Liver (tissue), 9 donors: ENCODE data around the gene FAM83E. TPM values are rescaled to one million over a fixed set of nuclear protein-coding genes. Genes with fewer than 3 reads are reported as not detected.
"Not testable (repeated sequence)": the region's sequence is repeated elsewhere in the genome, so short reads cannot be mapped to it uniquely, and the experiment has no call there.

Source experiments
- DNase-seq: peaks from one replicate; pipeline ENCODE4 v3.0.0-alpha.2; 2017; ENCODE audit warnings: low spot score
- H3K27ac ChIP-seq, 2 donors: one replicate each; pipeline ENCODE4 v1.7.0; 2013; ENCODE audit warnings: inconsistent platforms in 2 of 2, low read length in 2 of 2, control low read depth in 1 of 2, low read depth in 1 of 2, mild to moderate bottlenecking in 1 of 2
- H3K27me3 ChIP-seq, 4 donors: one replicate each; pipeline versions ENCODE4 v1.6.1 to v1.7.0; 2013; ENCODE audit warnings: low read length in 3 of 4, inconsistent platforms in 1 of 4, mild to moderate bottlenecking in 1 of 4, moderate library complexity in 1 of 4; ENCODE audit not compliant: control insufficient read depth in 4 of 4, insufficient read depth in 4 of 4
- H3K36me3 ChIP-seq, 4 donors: one replicate each; pipeline versions ENCODE4 v1.6.1 to v1.7.0; 2013; ENCODE audit warnings: low read length in 3 of 4, mild to moderate bottlenecking in 3 of 4, low read depth in 1 of 4, moderate library complexity in 1 of 4; ENCODE audit not compliant: control insufficient read depth in 4 of 4, insufficient read depth in 3 of 4
- H3K4me1 ChIP-seq, 4 donors: one replicate each; pipeline versions ENCODE4 v1.6.1 to v1.7.0; 2013; ENCODE audit warnings: low read length in 3 of 4, mild to moderate bottlenecking in 3 of 4, moderate library complexity in 1 of 4; ENCODE audit not compliant: control insufficient read depth in 4 of 4, insufficient read depth in 4 of 4
- H3K4me3 ChIP-seq, 3 donors: one replicate each; pipeline versions ENCODE4 v1.6.1 to v1.7.0; 2013; ENCODE audit warnings: low read length in 3 of 3, control low read depth in 1 of 3, low read depth in 1 of 3, mild to moderate bottlenecking in 1 of 3
- H3K9ac ChIP-seq, 2 donors: one replicate each; pipeline ENCODE4 v1.7.0; 2013; ENCODE audit warnings: low read length in 2 of 2, mild to moderate bottlenecking in 2 of 2, moderate library complexity in 2 of 2, control low read depth in 1 of 2, low read depth in 1 of 2
- H3K9me3 ChIP-seq, 4 donors: one replicate each; pipeline versions ENCODE4 v1.6.1 to v1.7.0; 2013; ENCODE audit warnings: low read length in 3 of 4; ENCODE audit not compliant: control insufficient read depth in 4 of 4
- EGR1 ChIP-seq, 2 donors: IDR thresholded peaks; 2 replicates each; pipeline ENCODE4 v1.6.1; 2016 to 2018; ENCODE audit warnings: antibody characterized with exemption in 2 of 2, low read depth in 2 of 2
- FOXA1 ChIP-seq: IDR thresholded peaks from 2 replicates; pipeline ENCODE4 v1.6.1; 2016; ENCODE audit warnings: antibody characterized with exemption
- FOXA2 ChIP-seq: IDR thresholded peaks from 2 replicates; pipeline ENCODE4 v1.6.1; 2016; ENCODE audit warnings: antibody characterized with exemption
- GABPA ChIP-seq, 2 donors: IDR thresholded peaks in 1 of 2; conservative IDR thresholded peaks in 1 of 2; 2 replicates each; pipeline ENCODE4 v1.6.1; 2016; ENCODE audit warnings: antibody characterized with exemption in 2 of 2, mild to moderate bottlenecking in 1 of 2, moderate library complexity in 1 of 2
- HNF4G ChIP-seq: IDR thresholded peaks from 2 replicates; pipeline ENCODE4 v1.6.1; 2016; ENCODE audit warnings: antibody characterized with exemption
- JUND ChIP-seq, 2 donors: IDR thresholded peaks; 2 replicates each; pipeline ENCODE4 v1.6.1; 2016; ENCODE audit warnings: antibody characterized with exemption in 2 of 2
- NR2F2 ChIP-seq: IDR thresholded peaks from 2 replicates; pipeline ENCODE4 v1.6.1; 2016; ENCODE audit warnings: antibody characterized with exemption
- RAD21 ChIP-seq, 2 donors: IDR thresholded peaks; 2 replicates each; pipeline ENCODE4 v1.6.1; 2016; ENCODE audit warnings: antibody characterized with exemption in 2 of 2, mild to moderate bottlenecking in 2 of 2
- RXRA ChIP-seq, 2 donors: IDR thresholded peaks; 2 replicates each; pipeline ENCODE4 v1.6.1; 2017 to 2018; ENCODE audit warnings: antibody characterized with exemption in 2 of 2, mild to moderate bottlenecking in 1 of 2
- SP1 ChIP-seq: IDR thresholded peaks from 2 replicates; pipeline ENCODE4 v1.6.1; 2018; ENCODE audit warnings: antibody characterized with exemption, mild to moderate bottlenecking
- TAF1 ChIP-seq: conservative IDR thresholded peaks from 2 replicates; pipeline ENCODE4 v1.6.1; 2016; ENCODE audit warnings: antibody characterized with exemption, mild to moderate bottlenecking
- YY1 ChIP-seq: IDR thresholded peaks from 2 replicates; pipeline ENCODE4 v1.6.1; 2016; ENCODE audit warnings: antibody characterized with exemption, mild to moderate bottlenecking
- WGBS: extraction: QIAGEN DNeasy Blood & Tissue Kit; methylation state at CpG from one replicate; pipeline ENCODE4 v1.1.7; 2013; 5-methylcytosine and 5-hydroxymethylcytosine counted together
- polyA plus RNA-seq, 2 donors: library from polyadenylated mRNA; stranded (reverse) in 1 of 2; unstranded in 1 of 2; fragments of 200-250 nt in 1 of 2; fragments of >200 nt in 1 of 2; fragmentation: Nextera tagmentation in 1 of 2; extraction: Ambion mirVana in 1 of 2; gene quantifications; one replicate each; pipeline versions ENCODE4 v1.2.1 to v1.2.3, GENCODE V29; 2013 to 2015
- total RNA-seq, 2 donors: library from RNA; depleted of rRNA; stranded (reverse); fragments of >200 nt; gene quantifications; one replicate each; pipeline ENCODE4 v1.2.3, GENCODE V29; 2014
- TF ChIP-seq, protein P1 (sequence below): IDR thresholded peaks from 2 replicates; pipeline ENCODE4 v1.6.1; 2016; ENCODE audit warnings: antibody characterized with exemption
- TF ChIP-seq, protein P2 (sequence below): IDR thresholded peaks from 2 replicates; pipeline ENCODE4 v1.6.1; 2016; ENCODE audit warnings: antibody characterized with exemption, mild to moderate bottlenecking
- TF ChIP-seq, protein P3 (sequence below): IDR thresholded peaks from 2 replicates; pipeline ENCODE4 v1.6.1; 2016; ENCODE audit warnings: antibody characterized with exemption
- donor health status: healthy.
- donor health status: healthy.
- donor health status: healthy.
- donor health status: healthy.
- donor health status: healthy.

The FAM83E gene
- total and polyA plus RNA-seq, 4 donors: 0.20 to 0.42 (median 0.33) TPM; not detected in 1

DNA sequence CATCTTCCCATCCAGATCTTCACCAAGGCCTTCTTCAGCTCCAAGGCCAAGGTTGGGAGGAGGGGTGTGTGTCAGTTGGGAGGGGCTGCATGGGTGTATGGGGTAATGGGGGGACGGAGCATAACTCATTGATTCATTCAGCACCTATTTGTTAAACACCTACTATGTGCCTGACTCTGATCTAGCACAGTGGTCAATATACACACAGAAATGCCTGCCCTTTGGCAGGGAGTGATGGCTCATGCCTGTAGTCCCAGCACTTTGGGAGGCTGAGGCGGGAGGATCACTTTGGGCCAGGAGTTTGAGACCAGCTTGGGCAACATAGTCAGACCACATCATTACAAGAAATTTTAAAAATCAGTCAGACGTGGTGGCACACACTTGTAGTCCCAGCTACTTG is 27.5 kb downstream of the FAM83E start (continued):
- TF ChIP-seq, protein P1, sequence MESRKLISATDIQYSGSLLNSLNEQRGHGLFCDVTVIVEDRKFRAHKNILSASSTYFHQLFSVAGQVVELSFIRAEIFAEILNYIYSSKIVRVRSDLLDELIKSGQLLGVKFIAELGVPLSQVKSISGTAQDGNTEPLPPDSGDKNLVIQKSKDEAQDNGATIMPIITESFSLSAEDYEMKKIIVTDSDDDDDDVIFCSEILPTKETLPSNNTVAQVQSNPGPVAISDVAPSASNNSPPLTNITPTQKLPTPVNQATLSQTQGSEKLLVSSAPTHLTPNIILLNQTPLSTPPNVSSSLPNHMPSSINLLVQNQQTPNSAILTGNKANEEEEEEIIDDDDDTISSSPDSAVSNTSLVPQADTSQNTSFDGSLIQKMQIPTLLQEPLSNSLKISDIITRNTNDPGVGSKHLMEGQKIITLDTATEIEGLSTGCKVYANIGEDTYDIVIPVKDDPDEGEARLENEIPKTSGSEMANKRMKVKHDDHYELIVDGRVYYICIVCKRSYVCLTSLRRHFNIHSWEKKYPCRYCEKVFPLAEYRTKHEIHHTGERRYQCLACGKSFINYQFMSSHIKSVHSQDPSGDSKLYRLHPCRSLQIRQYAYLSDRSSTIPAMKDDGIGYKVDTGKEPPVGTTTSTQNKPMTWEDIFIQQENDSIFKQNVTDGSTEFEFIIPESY: no peak
- TF ChIP-seq GABPA (IDR thresholded peaks at IDR 0.05 in 1 of 2, conservative IDR thresholded peaks at IDR 0.05 in 1 of 2): no peak
- no peak for TF ChIP-seq NR2F2

DNA sequence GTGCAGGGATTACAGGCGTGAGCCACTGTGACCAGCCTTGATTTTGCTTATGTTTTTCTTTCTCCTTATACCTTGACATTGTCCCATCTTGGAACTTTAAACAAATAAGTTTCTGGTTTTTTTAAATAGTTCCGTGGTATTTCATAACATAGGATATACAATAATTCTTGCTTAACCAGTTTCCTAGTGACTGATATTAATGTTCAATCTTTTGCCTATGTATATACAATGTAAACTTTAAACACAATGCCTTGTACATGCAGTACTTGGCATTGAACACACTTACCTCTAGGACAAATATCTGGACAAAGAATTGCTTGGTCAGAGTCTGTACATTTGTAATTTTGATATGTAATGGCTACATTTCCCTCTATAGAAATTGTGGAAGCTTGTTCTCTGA is 32.7 kb downstream of the FAM83E start:
- no peak overlapping the region for H3K27ac ChIP-seq
- H3K9ac ChIP-seq: no peak overlapping the region
- DNase-seq: no peak
- no peak for TF ChIP-seq YY1
- H3K36me3 ChIP-seq: no peaks in the 10 kb centered on the region
- WGBS: 73% methylated on average over 2 of the region's 2 CpGs
- H3K27me3 ChIP-seq: no peaks in the 10 kb centered on the region
- peaks cover 0 to 6% (median 3%) of the 10 kb centered on the region in 4 donors for H3K4me1 ChIP-seq
- no peaks in the 10 kb centered on the region for H3K9me3 ChIP-seq
- H3K4me3 ChIP-seq: no peak overlapping the region

DNA sequence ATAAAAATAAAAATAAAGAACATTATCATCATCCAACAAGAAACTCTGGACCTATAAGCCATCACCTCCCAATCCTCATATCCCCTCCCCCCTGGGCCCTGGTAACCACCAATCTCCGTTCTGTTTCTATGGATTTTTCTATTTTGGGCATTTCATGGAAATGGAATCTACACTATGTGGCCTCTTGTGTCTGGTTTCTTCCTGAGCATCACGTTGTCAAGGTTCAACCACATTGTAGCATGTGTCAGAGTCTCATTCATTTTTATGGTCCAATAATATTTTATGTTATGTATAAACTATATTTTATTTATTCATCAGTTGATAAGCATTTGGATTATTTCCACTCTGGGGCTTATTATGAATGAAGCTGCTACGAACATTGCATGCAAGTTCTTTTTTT is 36.0 kb downstream of the FAM83E start:
- H3K27ac ChIP-seq: no peak overlapping the region
- no peaks in the 10 kb centered on the region for H3K27me3 ChIP-seq
- no peak overlapping the region for H3K4me3 ChIP-seq
- TF ChIP-seq FOXA2: no peak
- TF ChIP-seq RXRA (IDR thresholded peaks at IDR 0.05): no peak
- TF ChIP-seq, protein P2, sequence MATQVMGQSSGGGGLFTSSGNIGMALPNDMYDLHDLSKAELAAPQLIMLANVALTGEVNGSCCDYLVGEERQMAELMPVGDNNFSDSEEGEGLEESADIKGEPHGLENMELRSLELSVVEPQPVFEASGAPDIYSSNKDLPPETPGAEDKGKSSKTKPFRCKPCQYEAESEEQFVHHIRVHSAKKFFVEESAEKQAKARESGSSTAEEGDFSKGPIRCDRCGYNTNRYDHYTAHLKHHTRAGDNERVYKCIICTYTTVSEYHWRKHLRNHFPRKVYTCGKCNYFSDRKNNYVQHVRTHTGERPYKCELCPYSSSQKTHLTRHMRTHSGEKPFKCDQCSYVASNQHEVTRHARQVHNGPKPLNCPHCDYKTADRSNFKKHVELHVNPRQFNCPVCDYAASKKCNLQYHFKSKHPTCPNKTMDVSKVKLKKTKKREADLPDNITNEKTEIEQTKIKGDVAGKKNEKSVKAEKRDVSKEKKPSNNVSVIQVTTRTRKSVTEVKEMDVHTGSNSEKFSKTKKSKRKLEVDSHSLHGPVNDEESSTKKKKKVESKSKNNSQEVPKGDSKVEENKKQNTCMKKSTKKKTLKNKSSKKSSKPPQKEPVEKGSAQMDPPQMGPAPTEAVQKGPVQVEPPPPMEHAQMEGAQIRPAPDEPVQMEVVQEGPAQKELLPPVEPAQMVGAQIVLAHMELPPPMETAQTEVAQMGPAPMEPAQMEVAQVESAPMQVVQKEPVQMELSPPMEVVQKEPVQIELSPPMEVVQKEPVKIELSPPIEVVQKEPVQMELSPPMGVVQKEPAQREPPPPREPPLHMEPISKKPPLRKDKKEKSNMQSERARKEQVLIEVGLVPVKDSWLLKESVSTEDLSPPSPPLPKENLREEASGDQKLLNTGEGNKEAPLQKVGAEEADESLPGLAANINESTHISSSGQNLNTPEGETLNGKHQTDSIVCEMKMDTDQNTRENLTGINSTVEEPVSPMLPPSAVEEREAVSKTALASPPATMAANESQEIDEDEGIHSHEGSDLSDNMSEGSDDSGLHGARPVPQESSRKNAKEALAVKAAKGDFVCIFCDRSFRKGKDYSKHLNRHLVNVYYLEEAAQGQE: no peak
- TF ChIP-seq RAD21 (IDR thresholded peaks at IDR 0.05): no peak
- TF ChIP-seq SP1: no peak
- TF ChIP-seq YY1: no peak
- no peak for TF ChIP-seq FOXA1
- no peak for TF ChIP-seq TAF1
- no peak for TF ChIP-seq JUND (IDR thresholded peaks at IDR 0.05)
- TF ChIP-seq, protein P3, sequence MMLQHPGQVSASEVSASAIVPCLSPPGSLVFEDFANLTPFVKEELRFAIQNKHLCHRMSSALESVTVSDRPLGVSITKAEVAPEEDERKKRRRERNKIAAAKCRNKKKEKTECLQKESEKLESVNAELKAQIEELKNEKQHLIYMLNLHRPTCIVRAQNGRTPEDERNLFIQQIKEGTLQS: no peak
- TF ChIP-seq EGR1 (IDR thresholded peaks at IDR 0.05; ENCODE audit: low read depth in 2 of 2): no peak
- TF ChIP-seq, protein P1: no peak
- no peak for TF ChIP-seq NR2F2
- TF ChIP-seq HNF4G: no peak
- no peak for TF ChIP-seq GABPA (IDR thresholded peaks at IDR 0.05 in 1 of 2, conservative IDR thresholded peaks at IDR 0.05 in 1 of 2)
- no peak overlapping the region for H3K9ac ChIP-seq
- WGBS: 49% methylated on average over 3 of the region's 3 CpGs
- peaks cover 0 to 4% (median 1%) of the 10 kb centered on the region in 4 donors for H3K4me1 ChIP-seq
- H3K36me3 ChIP-seq: no peaks in the 10 kb centered on the region
- H3K9me3 ChIP-seq: no peaks in the 10 kb centered on the region
- no peak for DNase-seq

DNA sequence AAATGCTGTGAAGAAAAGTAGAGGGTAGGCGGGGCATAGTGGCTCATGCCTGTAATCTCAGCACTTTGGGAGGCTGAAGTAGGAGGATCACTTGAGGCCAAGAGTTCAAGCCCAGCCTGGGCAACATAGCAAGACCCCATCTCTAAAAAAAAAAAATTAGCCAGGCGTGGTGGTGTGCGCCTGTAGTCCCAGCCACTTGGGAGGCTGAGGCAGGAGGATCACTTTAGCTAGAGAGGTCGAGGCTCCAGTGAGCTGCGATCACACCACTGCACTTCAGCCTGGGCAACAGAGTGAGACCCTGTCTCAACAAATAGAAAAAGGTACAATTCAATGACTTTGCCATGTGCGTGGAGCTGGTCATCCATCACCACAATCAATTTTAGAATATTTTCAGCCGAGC is 37.0 kb downstream of the FAM83E start:
- not testable (repeated sequence) for DNase-seq, H3K27ac ChIP-seq, H3K36me3 ChIP-seq, H3K27me3 ChIP-seq, H3K9ac ChIP-seq, H3K9me3 ChIP-seq, H3K4me1 ChIP-seq, H3K4me3 ChIP-seq
- WGBS: 93% methylated on average over 7 of the region's 7 CpGs
